Umbilical cord (tissue), 1 donor: ENCODE results near the gene CYP27C1. TPM values are rescaled to one million over a fixed set of nuclear protein-coding genes. Genes with fewer than 3 reads are reported as not detected.

Experiments
- total RNA-seq: library from RNA; depleted of rRNA; stranded (reverse); fragments of >200 nt; gene quantifications from one replicate; pipeline ENCODE4 v1.2.3, GENCODE V29; 2014; ENCODE audit warnings: low replicate concordance; ENCODE audit not compliant: insufficient read depth

CYP27C1 gene
- total RNA-seq, 1 donor from 2014 or later, result 0.72 TPM

Other genes with a start within 250 kb of the CYP27C1 start
- 47.7 TPM for gene BIN1, start 113.1 kb downstream of the CYP27C1 start, total RNA-seq
- gene ERCC3, start 73.8 kb upstream of the CYP27C1 start, total RNA-seq, result 32.3 TPM
- gene MAP3K2, start 167.7 kb upstream of the CYP27C1 start, total RNA-seq, result 63.3 TPM
- gene PROC, start 198.1 kb upstream of the CYP27C1 start, total RNA-seq, result 3.6 TPM